ENCODE measurements around the gene ZNF534. TPM values are rescaled to one million over a fixed set of nuclear protein-coding genes. Genes with fewer than 3 reads are reported as not detected.
"Not testable (repeated sequence)": the region's sequence is repeated elsewhere in the genome, so short reads cannot be mapped to it uniquely, and the experiment has no call there.

Gene ZNF534
- polyA plus RNA-seq, 1 of the 3 experiments (the other 2 are of a cell fraction) = not detected

DNA sequence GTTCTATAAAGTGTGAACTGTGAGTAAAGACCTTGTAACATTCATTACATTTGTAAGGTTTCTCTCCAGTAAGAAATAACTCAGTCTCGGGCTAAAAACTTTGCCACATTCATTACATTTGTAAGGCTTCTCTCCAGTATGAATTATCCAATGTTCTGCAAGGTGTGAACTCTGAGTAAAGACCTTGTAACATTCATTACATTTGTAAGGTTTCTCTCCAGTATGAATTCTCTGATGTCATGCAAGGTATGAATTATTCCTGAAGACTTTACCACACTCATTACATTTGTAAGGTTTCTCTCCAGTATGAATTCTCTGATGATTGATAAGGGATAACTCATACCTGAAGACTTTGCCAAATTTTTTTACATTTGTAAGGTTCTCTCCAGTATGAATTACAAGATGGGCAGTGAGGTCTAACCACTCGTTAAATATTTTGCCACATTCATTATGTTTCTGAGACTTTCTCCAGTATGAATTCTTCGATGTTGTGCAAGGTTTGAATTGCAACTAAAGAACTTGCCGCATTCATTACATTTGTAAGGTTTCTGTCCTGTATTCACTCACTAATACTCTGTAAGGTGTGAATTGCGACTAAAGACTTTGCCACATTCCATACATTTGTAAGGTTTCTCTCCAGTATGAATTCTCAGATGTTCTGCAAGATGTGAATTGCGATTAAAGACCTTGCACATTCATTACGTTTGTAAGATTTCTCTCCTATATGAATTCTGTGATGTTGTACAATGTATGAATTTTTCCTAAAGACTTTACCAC, 45.6 kb downstream of the ZNF534 start:
- Histone ChIP-seq H3K36me3 (replicated peaks in 1 of 2; ENCODE audit: control insufficient read depth in 1 of 2, insufficient read depth in 2 of 2, low read length in 1 of 2) (peaks cover 0 to 7% of the 10 kb centered on the region in 2 experiments), H4K20me1 (ENCODE audit: insufficient read depth) (no peaks in the 10 kb centered on the region), H3K4me2 (no peak overlapping the region), H3K9me3 (peaks cover 33% of the 10 kb centered on the region), H3K9ac (no peak overlapping the region), H3K4me1 (ENCODE audit: control insufficient read depth in 1 of 2, insufficient read depth in 2 of 2, low read depth in 1 of 2, low read length in 1 of 2) (no peaks in the 10 kb centered on the region), H3K79me2 (ENCODE audit: insufficient read depth) (no peaks in the 10 kb centered on the region), H3K4me3 (ENCODE audit: low read depth in 2 of 2, low read length in 1 of 2) (no peak overlapping the region), H2AFZ (ENCODE audit: low read depth) (no peak overlapping the region), H3K9me2 (no peaks in the 10 kb centered on the region), H3K27ac (ENCODE audit: low read depth in 2 of 2, low read length in 1 of 2) (no peak overlapping the region), H3F3A (replicated peaks; ENCODE audit: insufficient read depth) (peaks cover 4% of the 10 kb centered on the region), H3K27me3 (ENCODE audit: insufficient read depth) (no peaks in the 10 kb centered on the region)
- CTCF ChIA-PET = no interaction called here
- TF ChIP-seq SMC3 (IDR thresholded peaks at IDR 0.05; ENCODE audit: low read depth, low read length) = no peak
- no peak for DNase-seq
- POLR2A ChIA-PET = no interaction called here
- 63% methylated on average over 7 of the region's 7 CpGs for WGBS (ENCODE audit: low lambda C conversion rate)

DNA sequence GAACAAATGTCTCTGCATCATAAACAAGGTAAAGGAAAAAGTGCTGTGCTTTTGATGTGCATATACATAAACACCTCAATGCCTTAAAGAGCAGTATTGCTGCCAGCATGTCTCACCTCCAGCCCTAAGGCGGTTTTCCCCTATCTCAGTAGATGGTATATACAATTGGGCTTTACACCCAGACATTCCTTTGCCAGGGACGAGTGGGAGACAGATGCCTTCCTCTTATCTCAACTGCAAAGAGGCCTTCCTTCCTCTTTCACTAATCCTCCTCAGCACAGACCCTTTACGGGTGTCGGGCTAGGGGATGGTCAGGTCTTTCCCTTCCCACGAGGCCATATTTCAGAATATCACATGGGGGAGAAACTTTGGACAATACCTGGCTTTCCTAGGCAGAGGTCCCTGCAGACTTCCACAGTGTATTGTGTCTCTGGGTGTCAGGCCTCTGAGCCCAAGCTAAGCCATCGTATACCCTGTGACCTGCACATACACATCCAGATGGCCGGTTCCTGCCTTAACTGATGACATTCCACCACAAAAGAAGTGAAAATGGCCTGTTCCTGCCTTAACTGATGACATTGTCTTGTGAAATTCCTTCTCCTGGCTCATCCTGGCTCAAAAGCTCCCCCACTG, 55.3 kb downstream of the ZNF534 start:
- WGBS (ENCODE audit: low lambda C conversion rate) = 59% methylated on average over 5 of the region's 7 CpGs
- POLR2A ChIA-PET = not testable (repeated sequence)

DNA sequence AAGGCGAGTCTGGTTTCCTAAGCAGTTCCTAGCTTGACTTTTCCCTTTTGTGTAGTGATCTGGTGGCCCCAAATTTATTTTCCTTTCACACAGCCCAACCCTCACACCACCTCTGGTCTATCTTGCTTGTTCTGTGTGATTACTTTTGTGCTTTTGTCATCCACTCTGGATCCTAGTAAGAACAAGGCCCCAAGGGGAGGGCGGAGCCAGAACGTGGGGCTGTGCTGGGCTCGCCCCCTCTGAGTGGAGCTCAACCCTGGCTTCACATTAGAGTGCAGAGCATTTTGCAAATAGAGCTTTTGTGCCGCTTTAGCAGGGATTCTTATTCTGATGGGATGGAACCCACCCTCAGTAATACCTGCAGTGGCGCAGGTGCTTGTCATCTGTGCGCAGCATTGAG, 56.1 kb downstream of the ZNF534 start:
- H3K36me3 ChIP-seq (replicated peaks in 1 of 2; ENCODE audit: control insufficient read depth in 1 of 2, insufficient read depth in 2 of 2, low read length in 1 of 2); H3F3A ChIP-seq (replicated peaks; ENCODE audit: insufficient read depth); H4K20me1 ChIP-seq (ENCODE audit: insufficient read depth); H3K9me3 ChIP-seq; H3K9ac ChIP-seq; H3K4me2 ChIP-seq; H3K4me3 ChIP-seq (ENCODE audit: low read depth in 2 of 2, low read length in 1 of 2); H3K4me1 ChIP-seq (ENCODE audit: control insufficient read depth in 1 of 2, insufficient read depth in 2 of 2, low read depth in 1 of 2, low read length in 1 of 2); H3K27me3 ChIP-seq (ENCODE audit: insufficient read depth); DNase-seq; H3K9me2 ChIP-seq; H3K79me2 ChIP-seq (ENCODE audit: insufficient read depth); H3K27ac ChIP-seq (ENCODE audit: low read depth in 2 of 2, low read length in 1 of 2); POLR2A ChIA-PET; CTCF ChIA-PET; H2AFZ ChIP-seq (ENCODE audit: low read depth): not testable (repeated sequence)
- 53% methylated on average over 7 of the region's 7 CpGs for WGBS (ENCODE audit: low lambda C conversion rate)

More for the DNA sequence above, 55.3 kb downstream of the ZNF534 start:
- H3K4me3 ChIP-seq (ENCODE audit: low read depth in 2 of 2, low read length in 1 of 2); H3K27ac ChIP-seq (ENCODE audit: low read depth in 2 of 2, low read length in 1 of 2); H3K27me3 ChIP-seq (ENCODE audit: insufficient read depth); H2AFZ ChIP-seq (ENCODE audit: low read depth); H3K9me3 ChIP-seq; H3K79me2 ChIP-seq (ENCODE audit: insufficient read depth); DNase-seq; H4K20me1 ChIP-seq (ENCODE audit: insufficient read depth); CTCF ChIA-PET; H3K9me2 ChIP-seq; H3K9ac ChIP-seq; H3K4me1 ChIP-seq (ENCODE audit: control insufficient read depth in 1 of 2, insufficient read depth in 2 of 2, low read depth in 1 of 2, low read length in 1 of 2); H3F3A ChIP-seq (replicated peaks; ENCODE audit: insufficient read depth); H3K4me2 ChIP-seq; H3K36me3 ChIP-seq (replicated peaks in 1 of 2; ENCODE audit: control insufficient read depth in 1 of 2, insufficient read depth in 2 of 2, low read length in 1 of 2): not testable (repeated sequence)

DNA sequence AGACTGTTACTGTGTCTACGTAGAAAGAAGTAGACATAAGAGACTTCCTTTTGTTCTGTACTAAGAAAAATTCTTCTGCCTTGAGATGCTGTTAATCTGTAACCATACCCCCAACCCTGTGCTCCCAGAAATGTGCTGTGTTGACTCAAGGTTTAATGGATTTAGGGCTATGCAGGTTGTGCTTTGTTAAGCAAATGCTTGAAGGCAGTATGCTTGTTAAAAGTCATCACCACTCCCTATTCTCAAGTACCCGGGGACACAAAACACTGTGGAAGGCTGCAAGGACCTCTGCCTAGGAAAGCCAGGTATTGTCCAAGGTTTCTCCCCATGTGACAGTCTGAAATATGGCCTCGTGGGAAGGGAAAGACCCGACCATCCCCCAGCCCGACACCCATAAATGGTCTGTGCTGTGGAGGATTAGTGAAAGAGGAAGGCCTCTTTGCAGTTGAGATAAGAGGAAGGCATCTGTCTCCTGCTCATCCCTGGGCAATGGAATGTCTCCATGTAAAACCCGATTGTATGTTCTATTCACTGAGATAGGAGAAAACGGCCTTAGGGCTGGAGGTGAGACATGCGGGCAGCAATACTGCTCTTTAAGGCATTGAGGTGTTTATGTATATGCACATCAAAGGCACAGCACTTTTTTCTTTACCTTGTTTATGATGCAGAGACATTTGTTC, 56.8 kb downstream of the ZNF534 start:
- CTCF ChIA-PET; H3F3A ChIP-seq (replicated peaks; ENCODE audit: insufficient read depth); H2AFZ ChIP-seq (ENCODE audit: low read depth); H4K20me1 ChIP-seq (ENCODE audit: insufficient read depth); H3K4me3 ChIP-seq (ENCODE audit: low read depth in 2 of 2, low read length in 1 of 2); H3K79me2 ChIP-seq (ENCODE audit: insufficient read depth); H3K4me2 ChIP-seq; POLR2A ChIA-PET; H3K27ac ChIP-seq (ENCODE audit: low read depth in 2 of 2, low read length in 1 of 2); DNase-seq; H3K9me2 ChIP-seq; H3K9me3 ChIP-seq; H3K4me1 ChIP-seq (ENCODE audit: control insufficient read depth in 1 of 2, insufficient read depth in 2 of 2, low read depth in 1 of 2, low read length in 1 of 2); H3K27me3 ChIP-seq (ENCODE audit: insufficient read depth); H3K9ac ChIP-seq; H3K36me3 ChIP-seq (replicated peaks in 1 of 2; ENCODE audit: control insufficient read depth in 1 of 2, insufficient read depth in 2 of 2, low read length in 1 of 2): not testable (repeated sequence)
- 33% methylated on average over 8 of the region's 8 CpGs for WGBS (ENCODE audit: low lambda C conversion rate)
